HG03064 (cell line): ENCODE data around the gene CAMTA1.

ENCODE experiments used
- ATAC-seq: cut with Tn5 transposase; IDR thresholded peaks from one replicate; pipeline ENCODE4 v1.9.1; 2021; ENCODE audit warnings: low read depth; ENCODE audit not compliant: unreplicated experiment

The CAMTA1 gene

GRCh38 chr1:7528386-7529198 lies 743.3 kb downstream of the CAMTA1 start:
- ATAC-seq, result no peak

- ATAC-seq, result no peak
These were observed 744.7 kb downstream of the CAMTA1 start for GRCh38 chr1:7529917-7530316.

- no peak for ATAC-seq
These were observed 746.5 kb downstream of the CAMTA1 start for GRCh38 chr1:7531562-7532340.

- no peak for ATAC-seq
These were observed 747.8 kb downstream of the CAMTA1 start for GRCh38 chr1:7533006-7533405.

GRCh38 chr1:7534061-7534825 lies 749.0 kb downstream of the CAMTA1 start:
- ATAC-seq, result no peak

GRCh38 chr1:7535016-7535415 lies 749.8 kb downstream of the CAMTA1 start:
- ATAC-seq, result no peak

- ATAC-seq, result no peak
These were observed 751.0 kb downstream of the CAMTA1 start for GRCh38 chr1:7535934-7536878.

- no peak for ATAC-seq
These were observed 751.8 kb downstream of the CAMTA1 start for GRCh38 chr1:7536891-7537591.

- no peak for ATAC-seq
These were observed 752.8 kb downstream of the CAMTA1 start for GRCh38 chr1:7538033-7538432.

- ATAC-seq, result no peak
These were observed 753.9 kb downstream of the CAMTA1 start for GRCh38 chr1:7538849-7539768.

- no peak for ATAC-seq
These were observed 754.5 kb downstream of the CAMTA1 start for GRCh38 chr1:7539769-7540175.

GRCh38 chr1:7540816-7541215 lies 755.6 kb downstream of the CAMTA1 start:
- no peak for ATAC-seq

GRCh38 chr1:7541629-7542028 lies 756.4 kb downstream of the CAMTA1 start:
- ATAC-seq, result no peak

GRCh38 chr1:7543718-7544090 lies 758.5 kb downstream of the CAMTA1 start:
- ATAC-seq, result no peak

GRCh38 chr1:7549277-7550161 lies 764.3 kb downstream of the CAMTA1 start:
- no peak for ATAC-seq

- ATAC-seq, result no peak
These were observed 765.1 kb downstream of the CAMTA1 start for GRCh38 chr1:7550261-7550865.

GRCh38 chr1:7550981-7551380 lies 765.7 kb downstream of the CAMTA1 start:
- ATAC-seq, result no peak
